ENCODE data around the gene FASTKD2.

GRCh38 chr2:206799083-206799482 lies 33.7 kb downstream of the FASTKD2 start:
- TF ChIP-seq POLR2AphosphoS5 (IDR thresholded peaks at IDR 0.05), result no peak
- TF ChIP-seq CTCF (IDR thresholded peaks at IDR 0.05), result no peak
- no peak for TF ChIP-seq POLR2A (IDR thresholded peaks at IDR 0.05)

Measured in stomach (tissue), 4 donors.